ENCODE data around the gene NTRK1. TPM values are rescaled to one million over a fixed set of nuclear protein-coding genes. Genes with fewer than 3 reads are reported as not detected.

Gene NTRK1
- total and polyA plus RNA-seq, 2 of the 13 experiments (the other 11 are each of a cell fraction or from before 2014, with no cell fraction given) = not detected

- no peak for TF ChIP-seq SNAPC4 (CRISPR knock-in tag; IDR thresholded peaks at IDR 0.05)
- TF ChIP-seq, protein P1, sequence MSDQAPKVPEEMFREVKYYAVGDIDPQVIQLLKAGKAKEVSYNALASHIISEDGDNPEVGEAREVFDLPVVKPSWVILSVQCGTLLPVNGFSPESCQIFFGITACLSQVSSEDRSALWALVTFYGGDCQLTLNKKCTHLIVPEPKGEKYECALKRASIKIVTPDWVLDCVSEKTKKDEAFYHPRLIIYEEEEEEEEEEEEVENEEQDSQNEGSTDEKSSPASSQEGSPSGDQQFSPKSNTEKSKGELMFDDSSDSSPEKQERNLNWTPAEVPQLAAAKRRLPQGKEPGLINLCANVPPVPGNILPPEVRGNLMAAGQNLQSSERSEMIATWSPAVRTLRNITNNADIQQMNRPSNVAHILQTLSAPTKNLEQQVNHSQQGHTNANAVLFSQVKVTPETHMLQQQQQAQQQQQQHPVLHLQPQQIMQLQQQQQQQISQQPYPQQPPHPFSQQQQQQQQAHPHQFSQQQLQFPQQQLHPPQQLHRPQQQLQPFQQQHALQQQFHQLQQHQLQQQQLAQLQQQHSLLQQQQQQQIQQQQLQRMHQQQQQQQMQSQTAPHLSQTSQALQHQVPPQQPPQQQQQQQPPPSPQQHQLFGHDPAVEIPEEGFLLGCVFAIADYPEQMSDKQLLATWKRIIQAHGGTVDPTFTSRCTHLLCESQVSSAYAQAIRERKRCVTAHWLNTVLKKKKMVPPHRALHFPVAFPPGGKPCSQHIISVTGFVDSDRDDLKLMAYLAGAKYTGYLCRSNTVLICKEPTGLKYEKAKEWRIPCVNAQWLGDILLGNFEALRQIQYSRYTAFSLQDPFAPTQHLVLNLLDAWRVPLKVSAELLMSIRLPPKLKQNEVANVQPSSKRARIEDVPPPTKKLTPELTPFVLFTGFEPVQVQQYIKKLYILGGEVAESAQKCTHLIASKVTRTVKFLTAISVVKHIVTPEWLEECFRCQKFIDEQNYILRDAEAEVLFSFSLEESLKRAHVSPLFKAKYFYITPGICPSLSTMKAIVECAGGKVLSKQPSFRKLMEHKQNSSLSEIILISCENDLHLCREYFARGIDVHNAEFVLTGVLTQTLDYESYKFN (CRISPR knock-in tag; conservative IDR thresholded peaks at IDR 0.05) = peak; percentile 52; the same call in 1 of the 2 replicates
- TF ChIP-seq ZNF264 (CRISPR knock-in tag; IDR thresholded peaks at IDR 0.05) = 0 out of 2 replicates have a peak, but pooled peaks have one; percentile 41
- peak; percentile 84 for TF ChIP-seq ZNF263 (CRISPR knock-in tag; IDR thresholded peaks at IDR 0.05)
- TF ChIP-seq ZBTB44 (CRISPR knock-in tag; IDR thresholded peaks at IDR 0.05) = no peak
- TF ChIP-seq ZNF44 (CRISPR knock-in tag; IDR thresholded peaks at IDR 0.05) = 0 out of 2 replicates have a peak, but pooled peaks have one; percentile 40
- no peak for TF ChIP-seq POLR2AphosphoS2 (IDR thresholded peaks at IDR 0.05; ENCODE audit: low read depth, low read length)
- TF ChIP-seq ZNF75D (CRISPR knock-in tag; IDR thresholded peaks at IDR 0.05; ENCODE audit: borderline replicate concordance) = no peak
- TF ChIP-seq, protein P2, sequence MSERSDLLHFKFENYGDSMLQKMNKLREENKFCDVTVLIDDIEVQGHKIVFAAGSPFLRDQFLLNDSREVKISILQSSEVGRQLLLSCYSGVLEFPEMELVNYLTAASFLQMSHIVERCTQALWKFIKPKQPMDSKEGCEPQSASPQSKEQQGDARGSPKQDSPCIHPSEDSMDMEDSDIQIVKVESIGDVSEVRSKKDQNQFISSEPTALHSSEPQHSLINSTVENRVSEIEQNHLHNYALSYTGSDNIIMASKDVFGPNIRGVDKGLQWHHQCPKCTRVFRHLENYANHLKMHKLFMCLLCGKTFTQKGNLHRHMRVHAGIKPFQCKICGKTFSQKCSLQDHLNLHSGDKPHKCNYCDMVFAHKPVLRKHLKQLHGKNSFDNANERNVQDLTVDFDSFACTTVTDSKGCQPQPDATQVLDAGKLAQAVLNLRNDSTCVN (CRISPR knock-in tag; IDR thresholded peaks at IDR 0.05; ENCODE audit: borderline replicate concordance) = peak; percentile 66; the same call in 1 of the 2 replicates
- peak; percentile 48 for TF ChIP-seq GATAD2A (CRISPR knock-in tag; IDR thresholded peaks at IDR 0.05)
Measured at GRCh38 chr1:156813750-156814570, 46.7 kb upstream of the NTRK1 start (continued).

All from HepG2 (cell line).